SK-N-MC (cell line): ENCODE results near the gene ARHGAP32.

Experiments used
- EZH2 ChIP-seq: fragments of 200-600 bp; sonication (generic); IDR thresholded peaks from one replicate; pipeline ENCODE4 v1.6.1; 2017; ENCODE audit warnings: antibody characterized with exemption
- POLR2AphosphoS5 ChIP-seq: IDR thresholded peaks from 2 replicates; pipeline ENCODE4 v1.6.1; 2012; ENCODE audit warnings: mild to moderate bottlenecking, low read depth, low read length, borderline replicate concordance

- TF ChIP-seq POLR2AphosphoS5 (no peak), EZH2 (no peak)
Observed at GRCh38 chr11:129109701-129110100, 82.4 kb downstream of the ARHGAP32 start.
